ENCODE measurements around the gene MEGF11. TPM values are rescaled to one million over a fixed set of nuclear protein-coding genes. Genes with fewer than 3 reads are reported as not detected.

MEGF11 gene
- total RNA-seq, 1 experiment from 2014 or later = not detected

- Histone ChIP-seq H4K20me1 (ENCODE audit: insufficient read depth) (peaks cover 4% of the 10 kb centered on the region; the same call in 1 of the 2 replicates), H3K4me2 (no peak overlapping the region), H2AFZ (no peak overlapping the region), H3K4me3 (no peak overlapping the region), H3K79me2 (ENCODE audit: low read depth) (no peaks in the 10 kb centered on the region), H3K27ac (no peak overlapping the region), H3K27me3 (ENCODE audit: insufficient read depth, low read depth) (no peaks in the 10 kb centered on the region), H3K9me2 (ENCODE audit: insufficient read depth) (no peaks in the 10 kb centered on the region), H3F3A (ENCODE audit: insufficient read depth, low read depth) (no peaks in the 10 kb centered on the region), H3K4me1 (replicated peaks; ENCODE audit: insufficient read depth) (no peaks in the 10 kb centered on the region), H3K36me3 (ENCODE audit: low read depth) (peaks cover 28% of the 10 kb centered on the region), H3K9me3 (ENCODE audit: insufficient read depth, low read depth) (no peaks in the 10 kb centered on the region)
- POLR2A ChIA-PET (ENCODE audit: unreplicated experiment) = no interaction called here
- BruUV-seq (replicated peaks) = no TSS peak
- CTCF ChIA-PET = no interaction called here
- intact Hi-C loops (cut with micrococcal nuclease; ENCODE audit: unreplicated experiment) = no loop called here
- no peak for DNase-seq
- TF ChIP-seq EZH2 (IDR thresholded peaks at IDR 0.05; ENCODE audit: low read depth) (no peak), CTCF (conservative IDR thresholded peaks at IDR 0.05) (no peak)
Measured at GRCh38 chr15:65883571-65883970, 370.0 kb downstream of the MEGF11 start.

GRCh38 chr15:65881766-65882434, 371.6 kb downstream of the MEGF11 start:
- Histone ChIP-seq H3K27me3 (ENCODE audit: insufficient read depth, low read depth) (no peaks in the 10 kb centered on the region), H2AFZ (no peak overlapping the region), H3K79me2 (ENCODE audit: low read depth) (peaks cover 10% of the 10 kb centered on the region), H4K20me1 (ENCODE audit: insufficient read depth) (peaks cover 6% of the 10 kb centered on the region), H3F3A (ENCODE audit: insufficient read depth, low read depth) (no peaks in the 10 kb centered on the region), H3K4me2 (no peak overlapping the region), H3K27ac (no peak overlapping the region), H3K36me3 (ENCODE audit: low read depth) (peaks cover 21% of the 10 kb centered on the region), H3K9me3 (ENCODE audit: insufficient read depth, low read depth) (no peaks in the 10 kb centered on the region), H3K4me3 (no peak overlapping the region), H3K9me2 (ENCODE audit: insufficient read depth) (no peaks in the 10 kb centered on the region), H3K4me1 (replicated peaks; ENCODE audit: insufficient read depth) (no peaks in the 10 kb centered on the region)
- DNase-seq = no peak
- intact Hi-C loops (cut with micrococcal nuclease; ENCODE audit: unreplicated experiment) = no loop called here
- ChIA-PET CTCF (interaction anchor here (0.7 kb wide), 2 partner anchors 368 to 481 kb away, joined by 3 to 13 read pairs; no protein-coding TSS in a partner anchor), POLR2A (ENCODE audit: unreplicated experiment) (interaction anchor here (0.7 kb wide), 1 partner anchor 414 kb away, joined by 3 read pairs; no protein-coding TSS in a partner anchor)
- BruUV-seq (replicated peaks) = no TSS peak
- TF ChIP-seq EZH2 (IDR thresholded peaks at IDR 0.05; ENCODE audit: low read depth) (no peak), CTCF (conservative IDR thresholded peaks at IDR 0.05) (no peak)

GRCh38 chr15:65877749-65878148, 375.8 kb downstream of the MEGF11 start:
- ChIA-PET CTCF (no interaction called here), POLR2A (ENCODE audit: unreplicated experiment) (interaction anchor here (0.8 kb wide), 1 partner anchor 60 kb away, joined by 3 read pairs; no protein-coding TSS in a partner anchor)
- intact Hi-C loops (cut with micrococcal nuclease; ENCODE audit: unreplicated experiment) = no loop called here
- H3K4me1 ChIP-seq (replicated peaks; ENCODE audit: insufficient read depth) = peaks cover 4% of the 10 kb centered on the region; the same call in 1 of the 2 replicates
- no TSS peak for BruUV-seq (replicated peaks)
- H3K36me3 ChIP-seq (ENCODE audit: low read depth) = peaks cover 4% of the 10 kb centered on the region
- H2AFZ ChIP-seq = no peak overlapping the region
- H3K4me3 ChIP-seq = no peak overlapping the region
- DNase-seq = no peak
- peaks cover 51% of the 10 kb centered on the region for H3K79me2 ChIP-seq (ENCODE audit: low read depth)
- no peaks in the 10 kb centered on the region for H3F3A ChIP-seq (ENCODE audit: insufficient read depth, low read depth)
- no peaks in the 10 kb centered on the region for H3K9me3 ChIP-seq (ENCODE audit: insufficient read depth, low read depth)
- peaks cover 34% of the 10 kb centered on the region for H4K20me1 ChIP-seq (ENCODE audit: insufficient read depth)
- H3K27ac ChIP-seq = no peak overlapping the region
- no peaks in the 10 kb centered on the region for H3K27me3 ChIP-seq (ENCODE audit: insufficient read depth, low read depth)
- H3K9me2 ChIP-seq (ENCODE audit: insufficient read depth) = no peaks in the 10 kb centered on the region
- no peak for TF ChIP-seq EZH2 (IDR thresholded peaks at IDR 0.05; ENCODE audit: low read depth)
- no peak for TF ChIP-seq CTCF (conservative IDR thresholded peaks at IDR 0.05)
- no peak overlapping the region for H3K4me2 ChIP-seq
